ENCODE results near the gene ATXN1. TPM values are rescaled to one million over a fixed set of nuclear protein-coding genes. Genes with fewer than 3 reads are reported as not detected.

The ATXN1 gene
- total and polyA plus RNA-seq, 2 experiments from 2014 or later, result 4.8 to 9.1 TPM

GRCh38 chr6:16496991-16497801 lies 264.1 kb downstream of the ATXN1 start:
- peaks cover 4% of the 10 kb centered on the region; the same call in 1 of the 3 replicates for H3K36me3 Mint-ChIP-seq (ENCODE audit: low read depth)
- H3K79me2 ChIP-seq (replicated peaks; ENCODE audit: insufficient read depth), result no peaks in the 10 kb centered on the region
- peak overlapping the region; percentile 75 for H3K27ac ChIP-seq (ENCODE audit: low read depth)
- H3K27me3 Mint-ChIP-seq (ENCODE audit: insufficient read depth, low read depth, poor library complexity), result peaks cover 3% of the 10 kb centered on the region
- H3F3A ChIP-seq (replicated peaks; ENCODE audit: low read depth), result no peaks in the 10 kb centered on the region
- peaks cover 37% of the 10 kb centered on the region for H3K4me1 Mint-ChIP-seq
- H2AFZ ChIP-seq, result no peak overlapping the region
- H3K9me3 Mint-ChIP-seq, result peaks cover 7% of the 10 kb centered on the region; the same call in 1 of the 3 replicates
- peak; percentile 70 for ATAC-seq
- peak overlapping the region; percentile 9 for H3K4me3 ChIP-seq
- H3K4me1 ChIP-seq (ENCODE audit: insufficient read depth), result peaks cover 43% of the 10 kb centered on the region
- TF ChIP-seq EZH2 (IDR thresholded peaks at IDR 0.05; ENCODE audit: low read depth, unreplicated experiment), result no peak
- TF ChIP-seq CREB1 (CRISPR knock-in tag; IDR thresholded peaks at IDR 0.05; ENCODE audit: low read depth), result no peak
- TF ChIP-seq CTCF (conservative IDR thresholded peaks at IDR 0.05; ENCODE audit: low read depth in 2 of 2), result no peak
- TF ChIP-seq NANOG (IDR thresholded peaks at IDR 0.05; ENCODE audit: borderline replicate concordance), result peak; percentile 31; the same call in 1 of the 2 replicates
- no peaks in the 10 kb centered on the region for H4K20me1 ChIP-seq (replicated peaks; ENCODE audit: insufficient read depth)
- H3K27ac Mint-ChIP-seq, result peak overlapping the region; percentile 43
- H3K36me3 ChIP-seq (ENCODE audit: insufficient read depth), result no peaks in the 10 kb centered on the region
- no peaks in the 10 kb centered on the region for H3K9me2 ChIP-seq (ENCODE audit: insufficient read depth)
- peak overlapping the region; percentile 42 for H3K4me2 ChIP-seq
- DNase-seq (ENCODE audit: low spot score), result peak; percentile 56
- no peaks in the 10 kb centered on the region for H3K27me3 ChIP-seq (ENCODE audit: insufficient read depth)
- H3K4me3 Mint-ChIP-seq, result peak overlapping the region; percentile 8; the same call in 1 of the 3 replicates

GRCh38 chr6:16496210-16496609 lies 265.1 kb downstream of the ATXN1 start:
- Mint-ChIP-seq H3K9me3 (peaks cover 7% of the 10 kb centered on the region; the same call in 1 of the 3 replicates), H3K4me1 (peaks cover 37% of the 10 kb centered on the region), H3K27me3 (ENCODE audit: insufficient read depth, low read depth, poor library complexity) (peaks cover 3% of the 10 kb centered on the region), H3K4me3 (no peak overlapping the region), H3K36me3 (ENCODE audit: low read depth) (peaks cover 4% of the 10 kb centered on the region; the same call in 1 of the 3 replicates), H3K27ac (peak overlapping the region; percentile 66)
- Histone ChIP-seq H3K4me3 (no peak overlapping the region), H4K20me1 (replicated peaks; ENCODE audit: insufficient read depth) (no peaks in the 10 kb centered on the region), H3K9me2 (ENCODE audit: insufficient read depth) (no peaks in the 10 kb centered on the region), H3K4me2 (peak overlapping the region; percentile 42), H3K4me1 (ENCODE audit: insufficient read depth) (peaks cover 43% of the 10 kb centered on the region), H3K27me3 (ENCODE audit: insufficient read depth) (no peaks in the 10 kb centered on the region), H3K27ac (ENCODE audit: low read depth) (0 out of 2 replicates have a peak overlapping the region, but pooled peaks have one; percentile 7), H3K36me3 (ENCODE audit: insufficient read depth) (no peaks in the 10 kb centered on the region), H2AFZ (no peak overlapping the region), H3K79me2 (replicated peaks; ENCODE audit: insufficient read depth) (no peaks in the 10 kb centered on the region), H3F3A (replicated peaks; ENCODE audit: low read depth) (no peaks in the 10 kb centered on the region)
- DNase-seq (ENCODE audit: low spot score) (peak; percentile 24), ATAC-seq (peak; percentile 85)
- TF ChIP-seq CTCF (conservative IDR thresholded peaks at IDR 0.05; ENCODE audit: low read depth in 2 of 2) (peak; percentile 11 to 22; a peak in 2 of 4 replicates), NANOG (IDR thresholded peaks at IDR 0.05; ENCODE audit: borderline replicate concordance) (no peak)

All from GM23338 (cell line).